CD4-positive, alpha-beta T cell treated with Interleukin-4 for 1 hour (primary cell): Measurements from ENCODE around the gene PRMT2.
A peak's percentile ranks its signal among the peaks of the same experiment; 100 is the strongest.

Experiments used
- DNase-seq, 2 donors: peaks; one replicate each; pipeline ENCODE4 v3.0.0-alpha.2; 2020 to 2022

The PRMT2 gene

DNA sequence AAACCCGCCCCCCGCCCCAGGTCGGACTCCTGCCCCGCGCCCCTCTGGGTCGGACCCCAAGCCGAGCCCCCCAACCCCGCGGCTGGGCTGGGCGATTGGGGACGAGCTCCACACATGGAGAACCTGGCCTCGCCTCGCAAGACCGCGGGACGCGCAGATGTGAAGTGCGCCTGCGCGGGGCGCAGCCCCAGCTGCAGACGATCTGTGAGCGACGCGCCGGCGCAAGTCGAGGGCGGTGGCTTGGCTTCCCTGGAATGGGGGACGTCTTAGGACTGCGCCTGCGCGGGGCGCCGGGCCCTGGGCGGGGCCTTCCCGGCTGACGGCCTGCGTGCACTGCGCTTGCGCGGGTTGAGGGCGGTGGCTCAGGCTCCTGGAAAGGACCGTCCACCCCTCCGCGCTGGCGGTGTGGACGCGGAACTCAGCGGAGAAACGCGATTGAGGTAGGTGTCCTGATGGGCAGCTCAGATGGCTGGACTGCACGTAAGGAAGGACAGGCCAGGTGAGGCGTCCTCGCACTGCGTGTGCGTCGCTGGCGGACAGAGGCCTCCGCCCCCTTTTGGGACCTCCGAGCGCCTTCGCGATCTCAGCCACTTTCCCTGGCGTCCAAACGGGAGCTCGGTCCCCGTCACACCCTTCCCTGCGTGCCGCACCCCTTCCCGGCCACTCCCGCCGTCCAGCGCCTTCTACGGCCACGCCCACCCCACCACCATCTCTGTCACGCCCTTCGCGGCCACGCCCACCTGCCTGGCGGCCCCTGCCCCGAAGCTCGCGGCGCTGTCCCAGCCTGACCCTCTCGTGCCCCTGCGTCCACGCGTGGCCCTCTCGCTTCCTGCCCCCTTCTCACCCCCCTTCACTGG, at the start of gene PRMT2:
Gene PRMT2 (plus strand): TSS at position 351 of the 857 bp plus-strand sequence. CDS start 1,278 bp downstream, outside the sequence.
- DNase-seq: peak; percentile 97 to 98

DNA sequence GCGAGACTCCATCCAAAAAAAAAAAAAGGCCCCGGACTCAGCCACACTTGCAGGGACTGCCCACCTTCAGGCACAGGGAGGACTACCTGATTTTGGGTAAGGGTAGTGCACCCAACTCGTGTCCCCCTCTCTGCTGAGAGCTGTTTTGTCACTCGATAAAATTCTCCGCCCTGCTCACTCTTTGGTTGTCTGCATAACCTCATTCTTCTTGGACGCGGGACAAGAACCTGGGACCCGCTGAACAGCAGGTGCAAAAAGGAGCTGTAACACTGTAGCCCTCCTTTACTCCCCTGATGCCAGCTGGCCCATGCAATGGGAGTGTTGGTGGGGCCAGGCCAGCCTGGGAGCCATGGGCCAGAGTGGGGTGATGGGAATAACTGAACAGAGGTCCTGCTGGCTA, 41.2 kb upstream of the PRMT2 start:
- DNase-seq: no peak

GRCh38 chr21:46596201-46596600, 39.3 kb upstream of the PRMT2 start:
- no peak for DNase-seq

DNA sequence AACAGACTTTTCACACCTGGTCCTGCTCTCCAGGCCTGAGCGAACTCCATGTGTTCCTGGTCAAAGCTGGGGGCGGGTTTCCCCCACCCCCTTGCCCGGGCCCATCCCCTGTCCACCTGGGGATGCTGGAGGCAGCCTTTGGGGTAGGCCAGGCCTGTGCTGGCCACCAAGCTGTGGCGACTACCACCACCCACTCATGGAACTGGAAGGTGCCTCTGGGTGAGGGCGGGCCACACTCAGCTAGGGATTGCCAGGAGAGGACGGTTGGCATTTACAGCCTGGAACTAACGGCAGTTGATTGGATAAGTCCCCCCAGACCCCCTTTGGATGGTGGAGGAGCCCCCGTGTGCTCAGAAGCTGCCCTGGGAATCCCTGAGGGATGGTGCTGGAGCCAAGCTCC, 38.4 kb upstream of the PRMT2 start:
- no peak for DNase-seq

- no peak for DNase-seq
Observed at GRCh38 chr21:46597896-46598343, 37.6 kb upstream of the PRMT2 start.

DNA sequence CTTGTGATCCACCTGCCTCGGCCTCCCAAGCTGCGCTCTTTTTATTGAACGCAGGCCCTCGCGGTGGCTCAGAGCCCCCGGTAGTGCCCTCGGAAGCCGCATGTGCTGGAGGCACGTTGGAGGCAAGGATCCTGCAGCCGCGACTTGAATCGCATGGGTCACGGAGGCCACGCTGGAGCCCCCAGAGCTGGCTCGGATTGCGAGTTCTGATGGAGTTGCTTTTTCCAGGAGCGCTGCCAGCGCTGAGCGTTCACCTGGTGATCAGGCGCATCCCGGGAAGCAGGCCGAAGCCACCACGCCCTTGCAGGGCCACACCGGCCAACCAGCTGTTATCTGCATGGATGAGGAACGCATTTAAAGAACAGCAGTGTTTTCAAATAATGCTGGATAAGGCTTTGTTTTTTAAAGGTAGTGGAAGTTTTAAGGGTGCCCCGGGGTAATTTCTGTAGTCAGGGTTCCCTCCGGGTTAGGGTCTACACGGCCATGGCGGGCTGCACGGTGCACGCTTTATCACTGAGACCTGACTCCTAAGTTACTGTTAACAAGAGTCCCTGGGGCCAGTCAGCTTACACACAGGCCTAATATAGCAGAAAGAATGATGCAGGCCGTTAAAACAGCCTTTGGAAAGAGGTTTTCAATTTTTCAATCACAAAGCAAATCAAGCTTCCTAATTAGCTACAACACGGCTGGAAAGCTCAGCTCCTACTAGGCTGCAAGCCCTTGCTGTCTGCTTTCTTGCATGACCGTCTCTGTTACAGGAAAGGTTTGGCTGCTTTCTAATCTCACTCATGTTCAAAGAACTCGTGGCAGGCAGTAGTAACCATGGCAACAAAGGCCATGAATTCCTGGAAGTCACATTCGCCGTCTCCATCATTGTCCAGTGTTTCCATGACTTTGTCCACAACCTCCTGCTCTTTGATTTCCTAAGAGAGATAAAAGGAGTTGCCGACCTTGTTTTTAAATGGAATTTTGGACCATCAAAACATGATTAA, 36.6 kb upstream of the PRMT2 start:
- no peak for DNase-seq

- DNase-seq: no peak
Observed at GRCh38 chr21:46600305-46600704, 35.2 kb upstream of the PRMT2 start.

- DNase-seq: no peak
Observed at GRCh38 chr21:46600978-46601377, 34.5 kb upstream of the PRMT2 start.

- no peak for DNase-seq
Observed at GRCh38 chr21:46603228-46603627, 32.2 kb upstream of the PRMT2 start.

DNA sequence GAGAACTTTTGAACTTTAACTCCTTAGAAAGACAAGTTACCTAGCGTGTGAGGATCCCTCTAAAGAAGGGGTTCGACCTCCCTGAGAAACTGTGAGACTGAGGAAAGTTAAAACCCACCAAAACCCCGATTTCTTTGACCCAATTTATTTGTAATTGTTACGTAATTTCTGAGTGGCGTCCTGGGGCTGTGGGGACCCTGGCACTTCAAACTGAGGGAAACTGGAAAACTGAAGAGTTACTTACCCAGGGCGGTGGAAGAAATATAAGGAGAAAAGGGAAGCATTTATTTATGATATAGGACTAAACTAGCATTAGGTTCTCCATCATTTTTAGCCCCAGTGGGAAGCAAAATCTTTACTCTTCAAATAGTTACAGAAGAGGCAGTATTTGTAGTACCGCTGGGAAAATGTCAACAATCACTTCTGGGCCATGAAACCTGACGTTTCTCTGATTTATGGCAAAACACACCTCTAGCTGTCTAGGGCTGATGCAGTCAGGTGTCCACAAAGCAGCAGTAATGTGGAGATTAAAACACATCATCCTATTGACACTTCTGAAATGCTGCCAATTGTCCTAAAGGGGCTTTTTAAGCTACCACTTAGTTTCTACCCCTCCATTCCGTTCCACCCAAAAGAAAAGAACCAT, 31.0 kb upstream of the PRMT2 start:
- no peak for DNase-seq

DNA sequence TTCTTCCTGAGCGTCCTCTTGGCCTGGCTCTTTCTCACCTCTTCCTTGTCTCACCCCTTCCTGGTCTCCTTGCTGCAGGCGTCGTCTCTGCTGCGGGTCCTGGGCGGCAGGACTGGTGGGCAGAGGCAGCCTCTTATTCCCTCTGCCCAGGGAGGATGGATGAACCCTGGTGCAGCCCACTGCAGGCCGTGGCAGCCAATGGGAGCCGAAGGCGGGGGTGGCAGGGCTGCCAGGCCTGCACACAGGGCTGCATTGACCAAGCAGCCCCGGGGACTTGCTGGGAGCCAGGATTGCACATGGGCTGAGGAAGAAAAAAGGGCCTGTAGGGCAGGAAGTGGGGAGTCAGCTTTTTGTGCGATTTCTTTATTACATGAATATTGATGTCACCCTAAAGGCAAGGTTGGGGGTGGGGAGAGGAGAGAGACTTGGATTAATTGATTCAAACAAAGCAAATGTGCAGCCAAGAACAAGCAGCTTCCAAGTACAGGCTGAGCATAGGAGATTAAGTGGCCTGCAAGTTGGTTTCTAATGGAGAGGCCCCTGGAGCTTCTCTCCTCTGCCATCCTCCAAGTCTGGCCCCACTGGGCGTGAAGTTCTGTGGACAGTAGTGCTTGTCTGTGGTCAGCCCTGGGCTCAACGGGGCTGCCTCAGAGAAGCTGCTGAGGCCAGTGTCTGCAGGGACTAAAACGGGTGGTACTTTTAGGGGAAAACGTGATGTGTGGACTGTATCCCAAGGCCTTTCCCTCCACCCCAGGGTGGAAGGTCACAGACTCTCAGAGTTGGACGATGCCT, 30.3 kb upstream of the PRMT2 start, which contains the start of gene S100B:
Gene S100B (minus strand): TSS at position 108 of the 792 bp plus-strand sequence. CDS start 2,667 bp downstream, outside the sequence.
- no peak for DNase-seq

DNA sequence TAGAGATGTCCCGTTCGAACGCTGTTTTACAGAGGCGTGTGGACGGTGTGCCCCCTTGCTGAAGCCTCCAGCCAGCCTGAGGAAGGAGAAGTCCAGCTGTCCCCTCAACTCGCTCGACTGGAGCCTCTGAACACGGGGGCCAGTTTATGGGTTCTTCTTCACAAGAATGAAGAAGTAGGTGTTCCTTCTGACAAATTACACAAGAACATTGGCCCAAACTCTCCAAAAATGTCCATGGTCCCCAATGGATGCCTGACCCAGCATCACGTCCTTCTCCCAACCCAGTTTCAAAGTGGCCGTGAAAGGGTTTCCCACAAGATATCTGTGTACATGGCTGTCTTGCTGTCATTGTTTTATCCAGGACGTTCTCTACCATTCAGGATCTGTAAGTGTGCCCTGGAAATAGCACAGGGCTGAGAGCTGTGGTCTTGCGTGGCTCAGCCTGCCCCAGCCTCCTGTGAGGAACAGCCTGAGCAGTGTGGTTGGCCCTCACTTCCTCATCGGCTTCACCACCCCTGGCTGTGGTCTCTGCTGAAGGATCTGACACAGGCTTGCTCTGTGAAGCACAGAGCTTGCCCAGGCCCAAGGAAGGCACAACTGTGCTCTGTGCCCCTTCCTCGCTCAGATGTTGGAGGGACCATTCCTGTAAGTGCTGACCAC, 29.6 kb upstream of the PRMT2 start:
- peak; percentile 59 to 70 for DNase-seq

- no peak for DNase-seq
Observed at GRCh38 chr21:46606427-46606813, 29.1 kb upstream of the PRMT2 start.

- DNase-seq: no peak
Observed at GRCh38 chr21:46607636-46608035, 27.8 kb upstream of the PRMT2 start.

DNA sequence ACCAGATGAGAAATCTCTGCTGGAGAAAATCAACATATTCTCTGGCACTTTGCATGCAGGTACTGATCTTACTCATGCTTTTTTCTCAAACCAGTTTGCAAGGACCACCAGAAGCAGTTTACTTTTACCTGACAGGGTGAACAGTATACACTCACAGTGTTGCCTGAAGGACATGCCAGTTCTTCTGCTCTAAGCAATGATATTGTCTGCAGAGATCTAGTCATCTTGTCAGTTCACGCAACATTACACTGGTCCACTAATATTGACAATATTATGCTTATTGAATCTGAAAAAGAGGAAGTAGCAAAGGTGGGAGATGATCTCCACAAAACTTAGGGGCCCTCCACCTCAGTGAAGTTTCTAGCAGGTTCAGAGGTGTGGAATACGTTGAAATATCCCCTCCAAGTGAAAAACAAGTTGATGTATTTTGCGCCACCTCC, 26.8 kb upstream of the PRMT2 start:
- no peak for DNase-seq

DNA sequence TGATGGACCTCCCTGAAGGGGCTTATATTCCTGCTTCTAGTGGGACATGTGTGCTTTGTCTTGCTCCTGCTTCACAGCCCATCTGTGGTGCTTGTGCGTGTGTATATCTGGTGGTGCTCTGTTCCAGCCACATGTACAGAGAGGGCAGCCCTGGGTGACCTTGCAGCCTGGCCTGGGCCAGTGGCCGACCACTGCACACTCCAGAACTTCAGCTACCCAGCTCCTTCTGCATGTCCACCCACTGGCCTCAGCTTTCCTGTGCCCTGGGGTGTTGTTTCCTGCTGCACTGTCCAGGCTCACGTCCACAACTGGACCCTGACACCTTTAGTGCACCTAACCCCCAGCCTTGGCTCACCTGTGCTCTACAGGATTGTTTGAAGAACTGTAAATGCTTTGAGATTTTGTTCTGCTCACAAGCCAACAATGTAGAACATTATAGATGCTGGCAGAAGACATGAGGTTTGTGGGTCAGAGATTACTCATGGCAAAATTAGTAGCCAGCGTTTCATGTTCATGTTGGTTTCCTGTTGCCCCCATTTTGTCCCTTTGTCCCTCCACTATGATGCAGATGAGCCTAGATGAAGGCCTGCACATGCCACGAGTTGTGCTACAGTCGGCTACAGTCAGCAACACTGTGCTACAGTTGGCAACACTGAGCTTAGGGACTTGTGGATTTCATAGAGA, 25.3 kb upstream of the PRMT2 start:
- no peak for DNase-seq

- no peak for DNase-seq
Observed at GRCh38 chr21:46613391-46613790, 22.1 kb upstream of the PRMT2 start.

DNA sequence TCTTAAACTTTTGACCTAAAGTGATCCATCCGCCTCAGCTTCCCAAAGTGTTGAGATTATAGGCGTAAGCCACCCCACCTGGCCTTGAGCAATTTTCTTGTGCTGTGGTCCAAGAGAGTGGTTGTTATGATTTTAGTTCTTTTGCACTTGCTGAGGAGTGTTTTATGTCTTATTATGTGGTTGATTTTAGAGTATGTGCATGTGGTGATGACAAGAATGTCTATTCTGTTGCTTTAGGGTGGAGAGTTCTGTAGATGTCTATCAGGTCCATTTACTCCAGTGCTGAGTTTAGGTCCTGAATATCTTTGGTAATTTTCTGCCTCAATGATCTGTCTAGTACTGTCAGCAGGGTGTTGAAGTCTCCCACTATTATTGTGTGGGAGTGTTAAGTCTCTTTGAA, 19.4 kb upstream of the PRMT2 start:
- no peak for DNase-seq

GRCh38 chr21:46616656-46617055, 18.8 kb upstream of the PRMT2 start:
- DNase-seq: no peak

GRCh38 chr21:46617267-46618051, 18.0 kb upstream of the PRMT2 start:
- DNase-seq: no peak
